T-helper 2 cell treated with Interferon-gamma antibody and Interleukin-4, amounts not matched to agents 100 ng/mL and 5 ng/mL, for 36 hours (primary cell): ENCODE results near the gene ATF7IP. TPM values are rescaled to one million over a fixed set of nuclear protein-coding genes. Genes with fewer than 3 reads are reported as not detected.

Experiments
- total RNA-seq: library from RNA; stranded (reverse); gene quantifications from 2 replicates; pipeline ENCODE4 v1.2.3, GENCODE V29; 2022

Gene ATF7IP
- total RNA-seq, 1 donor from 2014 or later: 99.2 TPM

Other genes starting within 250 kb of the ATF7IP start
- gene PLBD1, start 202.2 kb downstream of the ATF7IP start, total RNA-seq: not detected in 2 replicates